GM12878 (cell line): Measurements from ENCODE around the gene TELO2. TPM values are rescaled to one million over a fixed set of nuclear protein-coding genes. Genes with fewer than 3 reads are reported as not detected.

Experiments used
- ATAC-seq: fragments of 200-7000 bp; cut with Tn5 transposase; 3 replicates; pipeline ENCODE4 v1.9.1; 2020; ENCODE audit warnings: mild to moderate bottlenecking, moderate library complexity
- BruUV-seq: library from RNA; stranded (reverse); fragments of 400-500 nt; replicated peaks from 2 replicates; lab custom pipeline; 2021; lab: Mats Ljungman, UMichigan
- CTCF ChIA-PET: fragments of 300-600 bp; sonication (Branson Sonifier 250); formaldehyde crosslinking; extraction: SDS; loops from one replicate; lab custom pipeline; 2021; ENCODE audit warnings: inconsistent platforms; lab: Yijun Ruan, JAX
- POLR2A ChIA-PET: fragments of 350-600 bp; formaldehyde crosslinking; extraction: SDS; loops from one replicate; lab custom pipeline; 2021; ENCODE audit warnings: inconsistent platforms; lab: Charles Lee
- RAD21 ChIA-PET: fragments of 300-600 bp; sonication (Branson Sonifier 250); formaldehyde crosslinking; loops from one replicate; lab custom pipeline; 2023; ENCODE audit warnings: antibody characterized with exemption; ENCODE audit not compliant: unreplicated experiment; lab: Charles Lee
- SMC1A ChIA-PET: fragments of 300-600 bp; sonication (Branson Sonifier 250); formaldehyde crosslinking; loops from one replicate; lab custom pipeline; 2023; ENCODE audit not compliant: unreplicated experiment, uncharacterized antibody; lab: Charles Lee
- DNase-seq: peaks from one replicate; pipeline ENCODE4 v3.0.0-alpha.2; 2011; ENCODE audit warnings: low read depth, low spot score
- FAIRE-seq: peaks from 3 replicates; lab custom pipeline; 2011; peaks lifted over from hg19 to GRCh38; lab: Jason Lieb, UNC
- H2AFZ ChIP-seq: 2 replicates; pipeline ENCODE4 v1.6.0; 2011; ENCODE audit warnings: low read depth, low read length, control low read depth; ENCODE audit not compliant: control insufficient read depth
- H3K27ac ChIP-seq: 2 replicates; pipeline ENCODE4 v1.5.1; 2011; ENCODE audit warnings: control low read depth; ENCODE audit not compliant: control insufficient read depth, insufficient read depth
- H3K27me3 ChIP-seq, 2 experiments: replicated peaks in 1 of 2; 2 replicates each; pipeline versions ENCODE4 v1.6.0 to v1.6.1; 2011; ENCODE audit warnings: low read length in 1 of 2; ENCODE audit not compliant: control insufficient read depth in 2 of 2, insufficient read depth in 2 of 2
- H3K36me3 ChIP-seq, 2 experiments: 2 replicates each; pipeline ENCODE4 v1.5.1; 2011; ENCODE audit warnings: low read length in 1 of 2; ENCODE audit not compliant: control insufficient read depth in 2 of 2, insufficient read depth in 2 of 2
- H3K4me1 ChIP-seq: 2 replicates; pipeline ENCODE4 v1.6.1; 2011; ENCODE audit warnings: mild to moderate bottlenecking, low read length, moderate library complexity, mixed read lengths; ENCODE audit not compliant: control insufficient read depth, insufficient read depth
- H3K4me2 ChIP-seq: 2 replicates; pipeline ENCODE4 v1.6.0; 2011; ENCODE audit warnings: control low read depth; ENCODE audit not compliant: control insufficient read depth, insufficient read depth
- H3K4me3 ChIP-seq: fragments of 200-600 bp; sonication (generic); 2 replicates; pipeline ENCODE4 v1.5.1; 2016
- H3K79me2 ChIP-seq: 2 replicates; pipeline ENCODE4 v1.6.0; 2011; ENCODE audit warnings: low read length; ENCODE audit not compliant: control insufficient read depth, insufficient read depth
- H3K9ac ChIP-seq: 2 replicates; pipeline ENCODE4 v1.8.0; 2011; ENCODE audit warnings: low read length, control low read depth, mixed read lengths; ENCODE audit not compliant: control insufficient read depth, insufficient read depth
- H3K9me3 ChIP-seq: replicated peaks from 3 replicates; pipeline ENCODE4 v1.5.1; 2011; ENCODE audit warnings: mild to moderate bottlenecking, low read length; ENCODE audit not compliant: control insufficient read depth, insufficient read depth
- H4K20me1 ChIP-seq: 2 replicates; pipeline ENCODE4 v1.6.0; 2011; ENCODE audit not compliant: control insufficient read depth, insufficient read depth
- CBFB ChIP-seq: IDR thresholded peaks from 2 replicates; pipeline ENCODE4 v1.6.1; 2016; ENCODE audit warnings: antibody characterized with exemption, low read depth
- EGR1 ChIP-seq, 2 experiments: IDR thresholded peaks; 1 replicate in 1 of 2; 2 replicates in 1 of 2; pipeline ENCODE4 v1.6.1; 2011 to 2012; ENCODE audit warnings: low read depth in 2 of 2, low read length in 2 of 2, borderline replicate concordance in 1 of 2, mild to moderate bottlenecking in 1 of 2, moderate library complexity in 1 of 2
- ETV6 ChIP-seq, 2 experiments: fragments of 450-650 bp in 1 of 2; IDR thresholded peaks in 1 of 2; conservative IDR thresholded peaks in 1 of 2; 2 replicates each; pipeline ENCODE4 v1.6.1; 2014; ENCODE audit warnings: antibody characterized with exemption in 1 of 2, borderline replicate concordance in 1 of 2, low read depth in 1 of 2, mild to moderate bottlenecking in 1 of 2, moderate library complexity in 1 of 2
- NFXL1 ChIP-seq: fragments of 450-650 bp; IDR thresholded peaks from 2 replicates; pipeline ENCODE4 v1.6.1; 2017; ENCODE audit warnings: antibody characterized with exemption, mild to moderate bottlenecking, borderline replicate concordance
- RFX5 ChIP-seq: IDR thresholded peaks from 2 replicates; pipeline ENCODE4 v1.6.1; 2011; ENCODE audit warnings: low read depth, low read length, improper control_type of control experiment
- STAT1 ChIP-seq: fragments of 450-650 bp; conservative IDR thresholded peaks from 2 replicates; pipeline ENCODE4 v1.6.1; 2014; ENCODE audit warnings: antibody characterized with exemption, mild to moderate bottlenecking
- WGBS: methylation state at CpG from one replicate; pipeline ENCODE4 v1.1.6; 2016; ENCODE audit warnings: low lambda C conversion rate; ENCODE audit not compliant: insufficient replicate concordance, insufficient coverage; ENCODE audit errors: missing lambda C conversion rate; 5-methylcytosine and 5-hydroxymethylcytosine counted together
- in situ Hi-C: fragments of 300-500 bp; cut with MboI; formaldehyde crosslinking; loops from 9 replicates; pipeline ENCODE4 v1.14.3; 2018; ENCODE audit warnings: mixed read lengths
- intact Hi-C: fragments of 100-400 bp; cut with micrococcal nuclease; formaldehyde crosslinking; loops from one replicate; pipeline ENCODE4 v1.14.2; 2022; ENCODE audit not compliant: unreplicated experiment
- polyA plus RNA-seq, 11 experiments: library from polyadenylated mRNA; depleted of rRNA in 4 of 11; unstranded in 6 of 11; stranded (reverse) in 5 of 11; fragments of >200 nt; fragmentation: Nextera tagmentation in 4 of 11; fragmentation: Illumina TruSeq in 1 of 11; extraction: Ambion mirVana in 4 of 11; extraction: Trizol in 1 of 11; gene quantifications; 1 replicate in 1 of 11; 2 replicates in 10 of 11; pipeline versions ENCODE4 v1.2.1 to v1.2.3, GENCODE V29; 2011 to 2016; ENCODE audit warnings: inconsistent platforms in 2 of 11, missing spikeins in 2 of 11, low read depth in 1 of 11
- total RNA-seq, 4 experiments: library from RNA; depleted of rRNA in 3 of 4; stranded (reverse); fragments of >200 nt in 3 of 4; fragmentation: Illumina TruSeq in 1 of 4; extraction: Trizol in 1 of 4; gene quantifications; 2 replicates each; pipeline versions ENCODE4 v1.2.1 to v1.2.3, GENCODE V29; 2013 to 2021
- TF ChIP-seq, protein P1 (sequence below): fragments of 450-650 bp; formaldehyde crosslinking; IDR thresholded peaks from 2 replicates; pipeline ENCODE4 v1.4.0; 2020; ENCODE audit warnings: mild to moderate bottlenecking, moderate library complexity

The TELO2 gene
- total and polyA plus RNA-seq, 10 of the 15 experiments (the other 5 are each of a cell fraction or from before 2014, with no cell fraction given), result 0.55 to 72.8 (median 18.6) TPM

DNA sequence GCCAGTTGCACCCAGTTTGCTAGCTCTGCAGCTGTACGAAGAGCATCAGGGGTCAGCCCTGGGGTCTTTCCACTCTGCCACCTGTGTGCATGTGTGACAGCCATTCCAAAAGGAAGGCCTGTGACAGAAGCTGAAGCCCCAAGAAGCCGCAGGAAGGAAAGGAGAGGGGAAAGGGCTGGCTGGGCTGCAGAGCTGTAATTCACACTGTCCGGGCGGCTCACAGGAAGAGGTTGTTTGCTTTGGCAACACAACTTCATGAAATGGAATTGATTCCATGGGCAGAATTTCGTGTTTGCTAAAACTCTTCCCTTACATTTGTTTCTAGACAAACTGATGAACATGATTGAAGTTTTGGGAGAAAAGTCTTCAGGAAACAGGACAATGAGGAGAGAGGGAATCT is 55.1 kb downstream of the TELO2 start:
- RAD21 ChIA-PET, result no interaction called here
- no peak for TF ChIP-seq STAT1
- no peak for TF ChIP-seq RFX5
- no peak for TF ChIP-seq ETV6 (conservative IDR thresholded peaks at IDR 0.05 in 1 of 2, IDR thresholded peaks at IDR 0.05 in 1 of 2; ENCODE audit: borderline replicate concordance in 1 of 2, low read depth in 1 of 2)
- TF ChIP-seq, protein P1, sequence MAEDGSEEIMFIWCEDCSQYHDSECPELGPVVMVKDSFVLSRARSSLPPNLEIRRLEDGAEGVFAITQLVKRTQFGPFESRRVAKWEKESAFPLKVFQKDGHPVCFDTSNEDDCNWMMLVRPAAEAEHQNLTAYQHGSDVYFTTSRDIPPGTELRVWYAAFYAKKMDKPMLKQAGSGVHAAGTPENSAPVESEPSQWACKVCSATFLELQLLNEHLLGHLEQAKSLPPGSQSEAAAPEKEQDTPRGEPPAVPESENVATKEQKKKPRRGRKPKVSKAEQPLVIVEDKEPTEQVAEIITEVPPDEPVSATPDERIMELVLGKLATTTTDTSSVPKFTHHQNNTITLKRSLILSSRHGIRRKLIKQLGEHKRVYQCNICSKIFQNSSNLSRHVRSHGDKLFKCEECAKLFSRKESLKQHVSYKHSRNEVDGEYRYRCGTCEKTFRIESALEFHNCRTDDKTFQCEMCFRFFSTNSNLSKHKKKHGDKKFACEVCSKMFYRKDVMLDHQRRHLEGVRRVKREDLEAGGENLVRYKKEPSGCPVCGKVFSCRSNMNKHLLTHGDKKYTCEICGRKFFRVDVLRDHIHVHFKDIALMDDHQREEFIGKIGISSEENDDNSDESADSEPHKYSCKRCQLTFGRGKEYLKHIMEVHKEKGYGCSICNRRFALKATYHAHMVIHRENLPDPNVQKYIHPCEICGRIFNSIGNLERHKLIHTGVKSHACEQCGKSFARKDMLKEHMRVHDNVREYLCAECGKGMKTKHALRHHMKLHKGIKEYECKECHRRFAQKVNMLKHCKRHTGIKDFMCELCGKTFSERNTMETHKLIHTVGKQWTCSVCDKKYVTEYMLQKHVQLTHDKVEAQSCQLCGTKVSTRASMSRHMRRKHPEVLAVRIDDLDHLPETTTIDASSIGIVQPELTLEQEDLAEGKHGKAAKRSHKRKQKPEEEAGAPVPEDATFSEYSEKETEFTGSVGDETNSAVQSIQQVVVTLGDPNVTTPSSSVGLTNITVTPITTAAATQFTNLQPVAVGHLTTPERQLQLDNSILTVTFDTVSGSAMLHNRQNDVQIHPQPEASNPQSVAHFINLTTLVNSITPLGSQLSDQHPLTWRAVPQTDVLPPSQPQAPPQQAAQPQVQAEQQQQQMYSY, result no peak
- TF ChIP-seq CBFB, result no peak
- no peak for TF ChIP-seq EGR1 (IDR thresholded peaks at IDR 0.05; ENCODE audit: borderline replicate concordance in 1 of 2, low read depth in 2 of 2, low read length in 2 of 2)
- no peak for TF ChIP-seq NFXL1
- TF ChIP-seq, all 136 proteins: peak for 0
- H2AFZ ChIP-seq, result no peak overlapping the region
- no TSS peak for BruUV-seq
- no peak overlapping the region for H3K4me2 ChIP-seq
- SMC1A ChIA-PET, result no interaction called here
- no peak for DNase-seq
- no peaks in the 10 kb centered on the region for H3K79me2 ChIP-seq
- H3K27ac ChIP-seq, result no peak overlapping the region
- no peak for FAIRE-seq
- ATAC-seq, result no peak
- H3K4me3 ChIP-seq, result no peak overlapping the region
- no peaks in the 10 kb centered on the region for H4K20me1 ChIP-seq
- no peaks in the 10 kb centered on the region for H3K36me3 ChIP-seq
- H3K9ac ChIP-seq, result no peak overlapping the region
- intact Hi-C loops, result no loop called here
- CTCF ChIA-PET, result no interaction called here
- POLR2A ChIA-PET, result no interaction called here
- peaks cover 14% of the 10 kb centered on the region for H3K4me1 ChIP-seq
- in situ Hi-C loops, result no loop called here
- 72% methylated on average over 5 of the region's 5 CpGs for WGBS
- no peaks in the 10 kb centered on the region for H3K27me3 ChIP-seq
- no peaks in the 10 kb centered on the region for H3K9me3 ChIP-seq
